Right forelimb (tissue), 1 donor: ENCODE results near the gene ABHD2.
"Not testable (repeated sequence)": the region's sequence is repeated elsewhere in the genome, so short reads cannot be mapped to it uniquely, and the experiment has no call there.

Source experiments
- DNase-seq: peaks from one replicate; pipeline ENCODE4 v3.0.0-alpha.2; 2018

ABHD2 gene

DNA sequence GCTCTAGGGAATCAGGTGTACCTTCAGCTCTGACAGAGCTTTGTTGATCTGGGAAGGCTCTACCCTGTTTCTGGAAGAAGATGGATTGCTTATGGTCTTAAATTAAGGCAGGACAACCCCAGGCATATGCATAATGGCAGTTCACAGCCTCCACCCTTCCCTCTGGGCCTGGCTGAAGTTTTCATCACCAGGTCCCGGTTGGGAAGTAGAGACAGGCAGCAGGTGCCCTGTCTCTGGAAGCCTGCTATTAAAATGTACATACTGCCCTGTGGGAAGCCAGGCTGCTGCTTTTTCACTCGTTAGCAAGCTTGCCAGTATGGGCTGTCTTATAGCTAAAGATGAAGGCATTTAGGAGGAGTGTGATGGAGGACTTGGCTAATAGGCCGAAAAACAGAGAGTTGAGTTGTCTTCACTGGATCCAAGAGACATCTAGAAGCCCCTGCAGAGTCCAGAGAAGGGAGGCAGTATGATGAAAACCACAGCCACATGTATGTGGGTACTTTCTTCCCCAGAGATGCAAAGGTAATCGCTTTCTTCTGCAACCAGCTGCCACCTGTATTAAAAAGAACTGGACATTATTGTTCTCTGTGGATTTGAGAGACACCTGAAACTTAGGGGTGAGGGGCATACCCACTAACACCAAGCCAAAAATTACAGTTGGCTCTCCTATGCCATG lies 34.4 kb downstream of the ABHD2 start:
- DNase-seq, result no peak

DNA sequence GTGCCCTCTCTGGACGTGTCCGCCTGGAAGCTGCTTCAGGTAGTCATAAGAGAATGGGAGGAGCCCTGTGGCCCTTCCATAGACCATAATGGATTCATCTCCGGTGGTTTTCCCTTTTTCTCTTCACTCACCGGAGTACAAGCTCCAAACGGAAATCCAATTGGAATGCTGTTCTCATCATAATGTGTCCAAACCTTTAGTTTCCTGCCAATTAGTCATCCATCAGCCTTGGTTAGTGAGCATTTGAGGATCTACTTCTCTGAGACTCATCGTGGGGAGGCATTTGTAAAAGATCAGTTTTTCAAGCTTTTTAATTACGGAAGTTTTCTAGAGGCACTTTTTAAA lies 34.9 kb downstream of the ABHD2 start:
- no peak for DNase-seq

DNA sequence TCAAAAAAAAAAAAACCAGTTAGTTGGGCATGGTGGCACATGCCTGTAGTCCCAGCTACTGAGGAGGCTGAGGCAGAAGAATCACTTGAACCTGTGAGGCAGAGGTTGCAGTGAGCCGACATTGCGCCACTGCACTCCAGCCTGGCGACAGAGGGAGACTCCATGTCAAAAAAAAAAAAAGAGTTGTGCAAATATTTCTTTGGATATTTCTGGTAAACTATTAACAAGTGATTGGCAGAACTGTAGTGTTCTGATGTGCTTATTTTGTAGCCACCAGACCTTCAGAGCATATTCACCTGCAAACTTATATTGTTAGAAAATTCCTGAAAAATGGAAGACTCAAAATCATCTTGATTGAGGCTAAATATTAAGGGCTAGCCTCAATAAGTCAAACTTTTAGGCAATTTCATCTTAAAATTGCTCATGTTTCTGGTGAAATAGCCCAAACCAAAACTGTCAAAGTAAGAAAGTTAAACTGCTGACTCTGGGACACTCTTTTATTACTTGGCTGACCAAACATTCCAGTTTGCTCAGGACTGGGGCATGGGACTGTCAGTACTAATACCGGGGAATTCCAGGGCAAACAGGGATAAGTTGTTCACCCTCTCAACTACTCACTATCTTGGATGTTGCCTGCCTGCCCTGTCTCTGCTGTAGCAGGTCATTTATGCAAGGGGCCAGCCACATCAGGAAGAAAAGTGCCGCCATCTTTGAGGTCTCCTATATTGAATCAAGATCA lies 37.0 kb downstream of the ABHD2 start:
- DNase-seq, result no peak

DNA sequence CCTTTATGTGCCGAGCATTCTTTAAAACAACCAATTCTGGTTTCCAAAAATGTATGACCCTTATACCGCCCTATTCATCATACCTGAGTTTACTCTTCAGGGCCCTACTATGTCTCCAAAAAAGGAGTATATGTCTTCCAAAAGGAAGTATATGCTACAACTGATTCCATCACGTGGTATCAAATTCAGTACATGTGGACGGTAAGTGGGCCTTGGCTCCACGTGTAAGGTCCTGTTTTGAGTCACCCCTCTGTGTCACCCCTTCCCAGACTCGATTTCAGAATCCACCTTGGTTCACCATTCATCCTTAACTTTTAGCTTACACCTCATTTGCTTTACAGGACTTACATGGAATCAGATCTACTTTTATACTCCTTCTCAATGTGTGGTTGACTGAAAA lies 37.8 kb downstream of the ABHD2 start:
- DNase-seq, result no peak

DNA sequence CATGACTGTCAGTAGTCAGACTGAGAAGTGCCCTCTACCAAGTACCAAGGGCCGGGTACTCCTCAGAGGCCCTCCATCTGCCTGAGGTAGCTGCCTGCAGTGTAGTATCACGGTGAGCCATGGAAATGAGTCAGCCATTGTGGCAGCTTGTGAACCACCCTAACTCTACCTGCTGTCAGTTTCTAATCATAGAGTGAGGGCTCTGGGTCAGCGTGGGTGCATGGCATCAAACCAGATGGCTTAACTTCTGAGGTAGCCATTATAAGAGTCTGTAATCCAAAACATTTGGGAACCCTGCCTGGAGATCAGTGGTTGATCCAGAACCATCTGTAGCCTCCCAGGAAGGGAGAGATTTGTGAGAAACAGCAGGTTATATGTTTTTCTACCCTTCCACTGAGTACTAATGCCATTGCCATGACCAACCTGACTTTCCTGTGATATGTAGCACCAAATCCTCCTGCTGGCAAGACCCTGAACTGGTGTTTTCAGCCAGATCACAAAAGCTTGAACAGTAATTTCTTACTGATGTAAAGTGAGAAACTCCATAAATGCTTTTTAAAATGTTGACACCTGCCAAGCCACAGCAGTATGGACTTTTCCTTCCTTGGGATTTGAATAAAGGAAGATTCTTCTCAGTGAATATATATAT lies 38.9 kb downstream of the ABHD2 start:
- no peak for DNase-seq

DNA sequence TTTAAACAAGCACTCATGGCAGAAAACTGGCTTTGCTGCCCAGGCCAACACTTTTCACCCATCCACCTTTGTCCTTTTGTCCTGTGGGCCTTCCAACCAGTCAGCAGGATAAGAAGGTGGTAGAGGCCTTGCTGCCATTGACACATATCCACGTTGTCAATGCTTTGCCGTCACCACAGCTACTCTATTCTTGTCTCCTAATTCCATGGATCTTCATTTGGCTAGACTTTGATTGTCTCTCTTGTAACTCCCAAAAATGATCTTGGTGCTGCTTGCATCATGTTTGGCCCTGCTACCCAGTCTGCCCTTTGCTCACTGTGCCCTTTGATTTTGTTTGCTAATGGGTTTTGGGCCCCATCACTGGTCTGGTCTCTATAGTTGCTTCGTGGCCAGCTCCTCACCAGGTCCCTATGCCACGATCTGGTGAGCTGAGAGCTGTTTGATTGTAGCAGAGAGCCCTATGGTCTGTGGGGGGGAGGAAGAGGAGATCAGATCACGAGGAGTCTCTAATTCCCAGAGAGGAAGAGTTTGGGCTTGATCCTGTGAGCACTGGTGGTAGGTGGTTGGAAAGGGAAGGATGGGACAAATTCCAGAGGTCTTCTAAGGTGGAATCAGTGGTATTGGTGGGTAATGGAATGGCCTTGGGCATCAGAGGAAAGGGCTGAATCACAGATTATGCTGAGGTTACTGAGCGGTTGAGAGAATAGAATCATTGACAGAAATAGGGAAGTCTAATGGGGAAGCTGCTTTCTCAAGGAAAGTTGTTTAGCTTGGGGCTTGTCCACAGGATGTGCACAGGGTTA lies 40.3 kb downstream of the ABHD2 start:
- no peak for DNase-seq

DNA sequence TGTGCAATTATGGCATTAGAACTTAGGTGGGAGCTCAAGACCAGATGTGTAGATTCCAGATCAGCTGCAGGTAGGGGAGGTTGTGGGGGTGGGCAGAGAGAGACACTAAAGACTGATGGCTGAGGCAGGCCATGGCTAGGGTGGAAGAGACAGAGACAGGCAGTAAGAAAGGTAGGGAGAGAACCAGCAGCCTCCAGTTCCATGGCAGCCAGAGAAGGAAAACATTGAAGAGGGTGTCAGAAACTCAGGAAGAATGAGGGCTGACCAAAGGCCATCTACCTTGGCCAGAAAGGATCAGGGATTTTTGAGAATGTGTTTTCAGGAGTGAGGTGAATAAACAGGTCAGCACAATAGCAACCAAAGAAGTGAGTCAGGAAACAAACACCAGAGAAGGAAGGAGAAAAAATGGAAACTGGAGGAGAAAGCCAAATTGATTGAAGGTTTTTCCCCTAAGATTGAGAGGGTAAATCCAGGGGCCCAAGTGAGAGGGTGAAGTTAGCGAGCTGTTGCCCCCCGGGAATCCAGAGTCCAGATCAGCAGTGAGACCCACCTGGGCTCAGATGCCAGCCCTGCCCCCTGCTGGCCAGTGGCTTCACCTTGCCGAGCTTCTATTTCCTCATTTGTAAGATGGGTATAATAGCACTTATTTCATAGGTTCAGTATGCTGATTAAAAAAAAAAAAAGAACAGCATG lies 41.0 kb downstream of the ABHD2 start:
- no peak for DNase-seq

DNA sequence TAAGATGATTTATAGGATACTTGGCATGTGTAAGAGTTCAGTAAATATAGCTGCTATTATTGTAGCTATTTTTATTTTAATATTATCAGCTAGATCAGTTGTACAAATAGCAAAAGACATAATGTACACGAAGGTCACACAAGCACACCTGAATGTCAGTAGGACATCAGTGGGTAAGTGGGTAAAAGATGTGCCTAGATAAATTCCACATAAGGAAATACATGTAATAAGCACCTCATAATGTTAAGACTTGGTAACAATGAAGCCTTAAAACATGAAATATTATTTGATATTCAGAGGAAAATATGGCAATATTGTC lies 41.5 kb downstream of the ABHD2 start:
- DNase-seq, result no peak

DNA sequence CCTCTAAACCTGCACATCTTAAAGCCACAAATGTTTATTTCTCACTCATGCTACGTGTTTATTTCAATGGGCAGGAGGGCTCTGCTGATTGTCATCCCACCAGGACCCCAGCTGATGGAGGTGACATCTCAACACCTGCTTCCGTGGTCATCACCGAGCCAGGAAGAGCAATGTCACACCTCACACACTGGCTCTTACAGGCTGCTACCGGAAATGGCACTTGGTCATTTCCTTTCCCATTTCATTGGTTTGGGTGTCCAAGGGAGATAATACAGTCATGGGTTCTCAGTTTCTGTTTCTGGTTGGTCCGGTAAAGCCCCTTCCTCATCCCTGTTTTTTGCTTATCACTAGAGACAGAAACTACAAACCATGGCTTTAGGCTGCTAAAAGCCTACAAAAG lies 41.9 kb downstream of the ABHD2 start:
- no peak for DNase-seq

DNA sequence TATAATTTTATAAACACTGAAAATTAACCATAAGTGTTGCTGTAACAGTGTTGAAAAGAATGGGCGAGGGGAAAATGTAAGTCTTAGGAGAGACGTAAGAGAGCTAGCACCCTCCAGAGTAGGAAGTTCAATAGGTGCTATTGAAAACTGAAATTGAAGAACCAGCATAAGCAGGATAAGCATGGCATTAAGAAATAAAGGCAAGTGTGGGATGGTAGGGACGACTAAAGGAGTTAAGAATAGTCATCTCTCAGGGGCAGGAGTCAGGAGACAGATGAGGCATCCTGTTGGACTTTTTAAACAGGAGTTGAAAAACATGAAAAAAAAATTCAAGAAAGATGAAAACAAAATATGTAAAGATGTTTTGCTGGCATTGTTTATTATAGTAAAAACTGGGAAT lies 43.5 kb downstream of the ABHD2 start:
- no peak for DNase-seq

DNA sequence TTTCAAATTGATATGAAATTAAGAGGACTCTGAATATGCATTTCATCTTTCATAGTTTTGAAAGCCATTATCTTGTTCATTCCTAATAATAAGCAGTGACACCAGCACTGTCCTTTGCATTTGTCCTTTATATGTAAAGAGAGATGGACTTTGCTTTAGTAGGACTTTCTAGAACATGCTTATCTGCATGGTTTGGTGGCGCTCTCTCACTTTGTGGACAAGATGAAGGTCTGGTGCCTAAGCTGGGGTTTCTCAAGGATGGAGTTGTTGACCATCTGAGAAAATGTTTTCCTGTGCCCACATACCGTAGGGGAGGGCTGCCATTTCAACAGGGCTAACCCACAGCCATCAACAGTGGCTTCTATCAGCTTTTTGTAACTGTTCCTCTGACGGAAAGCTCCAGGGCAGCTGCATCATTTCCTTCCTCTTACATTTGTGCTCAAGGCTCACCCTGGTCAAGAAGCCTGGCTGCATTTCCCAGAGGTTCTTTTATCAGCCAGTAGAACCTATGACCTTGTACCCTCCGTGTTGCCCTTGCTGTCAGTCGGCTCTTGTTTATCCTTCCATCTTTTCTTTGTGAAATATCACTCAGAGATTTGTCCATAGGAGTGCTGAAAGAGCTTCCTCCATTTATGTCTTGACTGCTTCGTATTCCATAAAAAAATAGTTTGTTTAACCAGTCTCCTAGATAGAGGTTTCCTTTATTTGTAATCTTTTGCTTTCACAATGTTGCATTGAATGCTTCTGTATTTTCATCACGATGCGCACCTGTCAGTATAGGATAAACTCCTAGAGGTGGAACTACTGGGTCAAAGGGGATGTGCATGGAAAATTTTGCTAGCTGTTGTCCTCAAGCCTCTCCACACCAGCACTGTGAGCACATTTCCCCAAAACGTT lies 44.6 kb downstream of the ABHD2 start:
- DNase-seq, result no peak

DNA sequence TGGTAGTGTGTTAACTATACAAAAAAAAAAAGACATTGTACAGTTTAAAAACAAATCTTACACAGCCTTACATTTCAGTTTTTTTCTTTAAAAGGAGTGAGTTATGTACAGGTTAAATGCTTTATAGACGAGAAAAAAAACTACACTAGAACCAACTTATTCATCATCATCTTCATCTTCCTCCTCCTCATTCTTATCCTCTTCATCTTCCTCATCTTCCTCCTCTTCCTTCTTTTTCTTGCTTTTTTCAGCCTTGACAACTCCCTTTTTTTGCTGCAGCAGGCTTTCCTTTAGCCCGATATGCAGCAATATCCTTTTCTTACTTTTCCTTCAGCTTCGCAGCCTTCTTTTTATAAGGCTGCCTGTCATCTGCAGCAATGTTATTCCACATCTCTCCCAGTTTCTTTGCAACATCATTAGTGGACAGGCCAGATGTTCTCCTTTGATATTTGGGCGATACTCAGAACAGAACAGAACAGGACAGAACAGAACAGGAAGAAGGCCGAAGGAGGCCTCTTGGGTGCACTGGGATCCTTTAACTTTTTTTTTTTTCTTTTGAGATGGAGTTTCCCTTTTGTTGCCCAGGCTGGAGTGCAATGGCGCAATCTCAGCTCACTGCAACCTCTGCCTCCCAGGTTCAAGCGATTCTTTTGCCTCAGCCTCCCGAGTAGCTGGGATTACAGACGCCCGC lies 47.3 kb downstream of the ABHD2 start:
- not testable (repeated sequence) for DNase-seq

DNA sequence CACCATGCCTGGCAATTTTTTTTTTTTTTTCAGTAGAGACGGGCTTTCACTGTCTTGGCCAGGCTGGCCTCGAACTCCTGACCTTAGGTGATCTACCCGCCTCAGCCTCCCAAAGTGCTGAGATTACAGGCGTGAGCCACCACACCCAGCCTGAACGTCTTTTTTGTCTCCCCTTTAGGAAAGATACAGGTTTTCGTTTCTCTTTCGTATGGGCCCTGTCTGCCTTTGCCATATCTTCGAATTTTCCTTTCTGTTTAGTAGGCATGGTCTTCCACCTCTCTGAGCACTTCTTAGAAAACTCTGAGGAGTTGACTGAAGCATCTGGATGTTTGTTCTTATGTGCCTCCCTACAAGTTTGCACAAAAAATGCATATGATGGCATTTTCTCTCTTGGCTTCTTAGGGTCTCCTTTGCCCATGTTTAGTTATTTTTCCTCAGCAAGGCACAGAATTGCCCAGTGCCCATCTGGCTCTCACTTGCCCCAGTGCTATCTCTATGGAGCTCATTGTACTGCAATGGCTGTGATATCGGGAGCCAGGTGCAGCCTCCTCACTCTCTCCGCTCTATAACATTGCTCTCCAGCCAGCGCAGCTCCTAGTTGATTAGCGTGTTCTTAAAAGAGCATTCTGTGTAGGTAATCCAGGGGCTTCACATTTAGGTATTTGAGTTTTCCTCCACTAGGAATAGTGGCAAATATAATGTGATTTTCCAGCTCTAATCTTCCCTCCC lies 48.0 kb downstream of the ABHD2 start:
- DNase-seq, result no peak

DNA sequence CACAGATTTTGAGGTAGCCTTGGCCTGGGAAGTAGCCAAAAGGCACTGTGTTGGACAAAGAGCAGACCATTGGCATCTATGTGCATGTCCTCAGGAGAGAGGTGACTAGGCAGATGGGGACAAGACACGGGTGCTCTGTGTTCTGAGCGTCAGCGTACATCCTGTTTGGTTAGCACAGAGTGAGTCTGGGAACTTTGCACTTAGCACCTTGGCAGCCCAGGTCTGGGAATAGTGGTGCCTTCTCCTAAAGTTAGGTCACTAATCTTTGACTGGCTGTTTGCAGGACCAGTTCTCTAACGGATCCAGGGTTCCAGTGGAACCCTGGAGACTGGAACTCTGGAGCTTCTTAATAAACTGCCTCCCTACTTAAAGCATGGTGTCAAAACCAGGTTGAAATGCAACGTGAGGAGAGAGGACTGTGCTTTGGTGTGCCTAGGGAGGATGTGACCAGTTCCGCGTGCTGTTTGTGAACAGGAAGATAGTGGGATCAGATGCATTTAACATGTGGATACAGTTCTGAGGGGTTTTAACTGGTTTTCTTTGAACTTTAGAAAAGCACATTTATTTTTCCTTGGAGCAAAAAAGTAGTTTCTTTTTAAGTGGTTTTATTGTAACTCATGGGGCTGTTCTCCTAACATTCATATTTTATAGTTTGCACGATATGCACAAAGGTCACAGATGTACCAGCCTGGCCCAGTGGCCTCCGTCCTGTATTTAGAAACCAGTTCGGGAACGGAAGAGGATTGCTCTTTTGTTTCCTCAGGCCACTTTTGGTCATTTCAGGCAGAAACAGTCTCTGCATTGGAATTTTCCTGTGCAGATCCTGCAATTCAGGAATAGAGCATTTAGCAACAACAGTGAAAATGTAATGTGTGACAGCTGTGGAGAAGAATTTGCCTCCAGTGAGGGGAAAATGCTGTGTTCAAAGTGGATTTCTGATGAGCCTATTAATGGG lies 48.8 kb downstream of the ABHD2 start:
- no peak for DNase-seq

DNA sequence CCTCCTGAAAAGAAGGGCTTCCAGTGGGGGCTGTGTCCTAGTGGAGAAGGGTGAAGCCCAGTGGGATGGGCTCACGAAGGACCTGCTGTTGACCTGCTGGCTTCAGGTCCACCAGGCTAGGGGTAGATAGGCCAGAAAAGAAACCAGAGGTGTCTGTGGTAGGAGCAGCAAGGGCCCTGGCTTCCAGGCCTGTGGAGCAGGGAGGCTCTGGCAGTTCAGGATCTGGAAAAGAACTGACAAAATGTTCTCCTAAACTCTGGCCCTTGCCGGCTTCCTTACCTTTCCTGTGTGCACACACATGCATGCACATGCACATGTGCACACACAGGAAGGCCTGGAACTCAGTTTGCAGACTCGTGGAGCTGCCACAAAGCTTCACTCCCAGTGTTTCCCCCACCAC lies 49.7 kb downstream of the ABHD2 start:
- no peak for DNase-seq

DNA sequence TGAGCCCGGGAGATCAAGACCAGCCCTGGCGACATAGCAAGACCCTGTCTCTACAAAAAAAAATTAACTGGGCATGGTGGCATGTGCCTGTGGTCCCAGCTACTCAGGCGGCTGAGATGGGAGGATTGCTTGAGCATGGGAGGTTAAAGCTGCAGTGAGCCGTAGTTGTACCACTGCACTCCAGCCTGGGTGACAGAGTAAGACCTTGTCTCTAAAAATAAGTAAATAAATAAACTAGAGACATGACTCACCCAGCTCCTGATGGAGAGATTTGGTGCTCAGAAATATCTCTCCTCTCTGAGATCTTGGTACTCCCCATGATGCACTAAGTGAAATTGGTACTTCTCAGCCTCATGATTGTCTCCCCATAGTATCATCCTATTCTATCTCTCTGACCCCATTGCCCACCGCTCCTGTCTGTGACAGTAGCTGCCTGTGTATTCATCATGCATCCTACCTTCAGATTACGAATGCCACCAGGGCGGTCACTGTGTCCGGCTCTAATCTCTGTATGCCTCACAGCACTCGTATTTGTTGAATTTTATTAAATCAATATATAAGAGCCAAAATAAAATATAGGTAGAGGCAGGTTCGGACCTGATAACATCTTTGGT lies 50.9 kb downstream of the ABHD2 start:
- no peak for DNase-seq

DNA sequence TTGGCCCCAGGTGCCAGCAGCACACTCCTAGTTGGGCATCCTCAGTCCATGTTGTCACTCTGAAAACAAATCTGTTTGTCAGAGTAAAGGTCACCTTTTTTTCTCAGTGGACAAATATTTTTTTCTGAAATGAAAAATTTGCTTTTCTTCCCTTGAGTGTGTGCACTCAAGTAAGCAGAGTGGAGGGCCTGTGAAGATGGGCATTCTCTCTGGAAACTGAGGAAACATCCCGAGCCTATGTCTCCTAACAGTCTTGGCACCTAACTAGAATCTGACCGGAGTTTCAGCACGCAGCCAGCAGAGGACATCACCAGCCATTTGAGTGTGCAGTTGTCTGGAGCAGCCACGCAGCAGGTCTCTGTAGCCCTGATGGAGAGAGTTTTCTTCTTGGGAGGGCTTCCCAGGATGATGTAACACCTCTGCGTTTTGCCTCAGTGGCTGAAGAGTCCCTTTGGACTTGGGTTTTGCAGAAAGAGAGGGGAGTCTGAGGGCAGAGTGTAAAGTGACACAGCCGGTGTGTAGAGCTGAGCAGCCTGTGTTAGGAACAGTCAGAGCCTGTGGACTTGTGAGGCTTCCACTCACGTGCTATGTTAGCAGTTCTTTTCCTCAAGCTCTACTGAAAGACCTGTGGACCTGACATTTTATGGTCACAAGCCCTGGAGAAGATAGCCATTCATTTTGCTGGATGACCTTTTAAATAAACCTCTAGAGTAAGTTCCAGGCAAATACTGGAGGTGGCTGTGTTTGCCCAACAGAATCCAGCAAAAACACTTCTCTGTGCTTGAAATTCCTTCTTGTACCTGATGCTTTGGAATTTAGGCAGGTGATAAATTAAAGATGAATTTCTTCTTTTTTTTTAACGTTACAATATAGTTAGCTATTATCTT lies 51.6 kb downstream of the ABHD2 start:
- no peak for DNase-seq

DNA sequence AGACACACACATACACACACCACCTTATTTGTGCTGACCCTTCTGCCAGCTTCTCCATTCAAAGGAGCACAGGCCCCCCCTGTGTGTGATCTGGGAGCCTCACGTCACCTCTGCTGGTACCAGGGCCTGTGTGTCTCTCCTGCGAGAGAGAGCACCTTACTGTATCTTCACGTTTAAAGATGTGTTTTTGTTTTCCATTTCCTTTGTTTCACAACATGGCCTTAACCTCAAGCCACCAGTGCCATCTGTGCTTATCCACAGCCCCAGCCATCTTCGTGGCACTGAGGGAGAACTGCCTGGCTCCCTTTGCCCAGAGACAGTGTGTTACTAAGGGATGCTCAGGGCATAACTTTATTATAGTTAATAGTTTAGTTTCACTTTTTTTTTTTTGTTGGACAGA lies 52.3 kb downstream of the ABHD2 start:
- no peak for DNase-seq
